Tibial nerve (tissue), 4 donors: ENCODE measurements around the gene SLC9A9. TPM values are rescaled to one million over a fixed set of nuclear protein-coding genes. Genes with fewer than 3 reads are reported as not detected.

Experiments used
- DNase-seq, 2 donors: peaks; one replicate each; pipeline ENCODE4 v3.0.0-alpha.2; 2019; ENCODE audit warnings: low spot score in 2 of 2
- H3K27ac ChIP-seq, 4 donors: fragments of 200-600 bp; sonication (generic) in 3 of 4; one replicate each; pipeline ENCODE4 v1.5.1; 2017 to 2019; ENCODE audit warnings: mild to moderate bottlenecking in 1 of 4
- H3K27me3 ChIP-seq, 2 donors: fragments of 200-600 bp; sonication (generic) in 1 of 2; one replicate each; pipeline versions ENCODE4 v1.5.1 to v1.6.0; 2017 to 2019
- H3K36me3 ChIP-seq, 3 donors: fragments of 200-600 bp; sonication (generic); one replicate each; pipeline ENCODE4 v1.5.1; 2018 to 2019
- H3K4me1 ChIP-seq, 4 donors: fragments of 200-600 bp; sonication (generic) in 3 of 4; one replicate each; pipeline ENCODE4 v1.5.1; 2017 to 2019
- H3K4me3 ChIP-seq, 4 donors: fragments of 200-600 bp; sonication (generic) in 3 of 4; one replicate each; pipeline ENCODE4 v1.5.1; 2017 to 2019; ENCODE audit warnings: mild to moderate bottlenecking in 1 of 4, moderate library complexity in 1 of 4
- H3K9me3 ChIP-seq, 4 donors: fragments of 200-600 bp; sonication (generic) in 3 of 4; one replicate each; pipeline ENCODE4 v1.5.1; 2017 to 2019
- EP300 ChIP-seq, 2 donors: sonication (generic); formaldehyde crosslinking; IDR thresholded peaks; one replicate each; pipeline ENCODE4 v1.6.1; 2017; ENCODE audit warnings: antibody characterized with exemption in 2 of 2, mild to moderate bottlenecking in 1 of 2
- POLR2A ChIP-seq, 2 donors: fragments of 450-650 bp; IDR thresholded peaks; one replicate each; pipeline ENCODE4 v1.6.1; 2017; ENCODE audit warnings: antibody characterized with exemption in 2 of 2, mild to moderate bottlenecking in 2 of 2, moderate library complexity in 2 of 2
- WGBS, 2 donors: methylation state at CpG; one replicate each; pipeline ENCODE4 v1.1.5; 2018; 5-methylcytosine and 5-hydroxymethylcytosine counted together
- total RNA-seq, 4 donors: library from RNA; depleted of rRNA; stranded (reverse); fragments of >200 nt; gene quantifications; one replicate each; pipeline ENCODE4 v1.1.0, GENCODE V29; 2016
- TF ChIP-seq, protein P1 (sequence below), 5 experiments: fragments of 200-600 bp in 3 of 5; fragments of 450-650 bp in 2 of 5; sonication (generic) in 3 of 5; IDR thresholded peaks; one replicate each; pipeline ENCODE4 v1.5.1; 2016 to 2019; ENCODE audit warnings: antibody characterized with exemption in 5 of 5, mild to moderate bottlenecking in 3 of 5, moderate library complexity in 2 of 5

Gene SLC9A9
- total RNA-seq, 4 donors from 2014 or later, result 7.6 to 11.1 (median 9.2) TPM

DNA sequence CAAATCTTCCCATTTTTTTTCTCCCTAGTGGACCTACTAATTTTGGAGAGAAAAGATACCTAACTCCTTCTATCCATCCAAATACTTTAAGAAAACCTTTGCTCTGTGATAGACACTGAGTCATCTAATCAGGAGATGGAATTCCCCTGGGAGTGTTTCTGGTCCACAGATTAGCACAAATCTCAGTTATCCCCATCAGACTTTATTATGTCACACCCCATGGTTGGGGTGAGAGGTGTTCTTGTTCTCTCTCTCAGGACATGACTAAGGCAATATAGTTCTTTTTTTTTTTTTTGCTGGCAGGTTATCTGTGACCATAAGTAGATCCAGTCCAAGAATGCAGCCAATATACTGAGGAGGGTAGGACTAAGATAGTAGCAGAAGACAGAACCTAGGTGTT lies 15.8 kb downstream of the SLC9A9 start:
- H3K9me3 ChIP-seq, result no peaks in the 10 kb centered on the region
- peaks cover 0 to 21% (median 5%) of the 10 kb centered on the region in 4 donors for H3K4me1 ChIP-seq
- no peak for TF ChIP-seq POLR2A (IDR thresholded peaks at IDR 0.05)
- TF ChIP-seq, protein P1, sequence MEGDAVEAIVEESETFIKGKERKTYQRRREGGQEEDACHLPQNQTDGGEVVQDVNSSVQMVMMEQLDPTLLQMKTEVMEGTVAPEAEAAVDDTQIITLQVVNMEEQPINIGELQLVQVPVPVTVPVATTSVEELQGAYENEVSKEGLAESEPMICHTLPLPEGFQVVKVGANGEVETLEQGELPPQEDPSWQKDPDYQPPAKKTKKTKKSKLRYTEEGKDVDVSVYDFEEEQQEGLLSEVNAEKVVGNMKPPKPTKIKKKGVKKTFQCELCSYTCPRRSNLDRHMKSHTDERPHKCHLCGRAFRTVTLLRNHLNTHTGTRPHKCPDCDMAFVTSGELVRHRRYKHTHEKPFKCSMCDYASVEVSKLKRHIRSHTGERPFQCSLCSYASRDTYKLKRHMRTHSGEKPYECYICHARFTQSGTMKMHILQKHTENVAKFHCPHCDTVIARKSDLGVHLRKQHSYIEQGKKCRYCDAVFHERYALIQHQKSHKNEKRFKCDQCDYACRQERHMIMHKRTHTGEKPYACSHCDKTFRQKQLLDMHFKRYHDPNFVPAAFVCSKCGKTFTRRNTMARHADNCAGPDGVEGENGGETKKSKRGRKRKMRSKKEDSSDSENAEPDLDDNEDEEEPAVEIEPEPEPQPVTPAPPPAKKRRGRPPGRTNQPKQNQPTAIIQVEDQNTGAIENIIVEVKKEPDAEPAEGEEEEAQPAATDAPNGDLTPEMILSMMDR (IDR thresholded peaks at IDR 0.05), result no peak
- TF ChIP-seq EP300 (IDR thresholded peaks at IDR 0.05), result no peak
- no peak overlapping the region for H3K4me3 ChIP-seq
- H3K36me3 ChIP-seq, result no peaks in the 10 kb centered on the region
- no peak overlapping the region for H3K27ac ChIP-seq
- no peaks in the 10 kb centered on the region for H3K27me3 ChIP-seq
- DNase-seq, result no peak

DNA sequence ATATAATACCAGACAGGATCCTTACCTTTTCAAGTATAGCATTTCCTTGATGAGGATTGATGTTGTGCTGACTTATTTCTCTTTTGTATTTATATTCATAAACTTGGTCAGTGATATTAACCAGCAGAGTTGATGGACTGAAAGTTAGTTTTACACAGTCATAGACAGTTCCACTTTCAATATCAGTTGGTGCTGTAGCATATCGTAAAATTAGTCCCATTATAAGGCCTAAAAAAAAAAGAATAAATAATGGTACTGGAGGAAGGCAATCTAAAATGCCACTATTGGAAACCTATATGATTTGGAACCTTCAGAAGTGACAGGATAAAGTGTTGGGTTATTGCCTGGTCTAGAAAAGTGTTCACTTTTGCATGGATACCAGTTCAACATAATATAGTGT lies 16.3 kb downstream of the SLC9A9 start:
- WGBS, 2 donors, result 81 to 88% methylated on average over 1 of the region's 1 CpG
- H3K27ac ChIP-seq, result peak overlapping the region in 1 of 4 donors; percentile 46

DNA sequence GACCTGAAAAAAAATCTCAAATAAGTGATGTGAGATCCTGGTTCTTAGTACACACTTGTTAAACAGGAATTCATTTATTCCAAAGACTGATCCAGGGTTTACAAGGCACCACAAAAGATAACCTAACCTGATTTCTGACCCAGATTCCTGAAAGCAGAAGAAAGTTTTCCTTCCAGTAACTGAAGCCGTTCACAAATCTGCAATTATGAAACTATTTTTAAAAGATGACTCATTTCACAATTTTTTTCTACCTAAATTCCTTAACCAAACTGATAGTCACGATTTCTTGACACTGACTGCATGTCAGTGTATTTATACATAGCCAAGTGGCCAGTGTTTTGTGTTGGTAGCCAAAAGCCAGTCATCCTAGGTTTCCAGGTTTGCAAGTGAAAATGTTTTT lies 17.1 kb downstream of the SLC9A9 start:
- Histone ChIP-seq H3K4me3 (no peak overlapping the region), H3K4me1 (peaks cover 0 to 21% (median 4%) of the 10 kb centered on the region in 4 donors), H3K27ac (peak overlapping the region in 2 of 4 donors; percentile 46 to 54), H3K9me3 (no peaks in the 10 kb centered on the region), H3K36me3 (no peaks in the 10 kb centered on the region), H3K27me3 (no peaks in the 10 kb centered on the region)
- TF ChIP-seq POLR2A (IDR thresholded peaks at IDR 0.05) (no peak), EP300 (IDR thresholded peaks at IDR 0.05) (peak in 1 of 2 donors; percentile 17)
- TF ChIP-seq, protein P1 (IDR thresholded peaks at IDR 0.05), result no peak
- DNase-seq, result no peak
- WGBS, 2 donors, result 10% methylated on average over 2 of the region's 2 CpGs

More for the DNA sequence above, 16.3 kb downstream of the SLC9A9 start:
- no peak for DNase-seq
- TF ChIP-seq POLR2A (IDR thresholded peaks at IDR 0.05), result no peak
- no peak for TF ChIP-seq EP300 (IDR thresholded peaks at IDR 0.05)
- TF ChIP-seq, protein P1 (IDR thresholded peaks at IDR 0.05), result no peak
- H3K27me3 ChIP-seq, result no peaks in the 10 kb centered on the region
- H3K4me1 ChIP-seq, result peaks cover 0 to 21% (median 5%) of the 10 kb centered on the region in 4 donors
- no peaks in the 10 kb centered on the region for H3K36me3 ChIP-seq
- no peaks in the 10 kb centered on the region for H3K9me3 ChIP-seq
- H3K4me3 ChIP-seq, result no peak overlapping the region

DNA sequence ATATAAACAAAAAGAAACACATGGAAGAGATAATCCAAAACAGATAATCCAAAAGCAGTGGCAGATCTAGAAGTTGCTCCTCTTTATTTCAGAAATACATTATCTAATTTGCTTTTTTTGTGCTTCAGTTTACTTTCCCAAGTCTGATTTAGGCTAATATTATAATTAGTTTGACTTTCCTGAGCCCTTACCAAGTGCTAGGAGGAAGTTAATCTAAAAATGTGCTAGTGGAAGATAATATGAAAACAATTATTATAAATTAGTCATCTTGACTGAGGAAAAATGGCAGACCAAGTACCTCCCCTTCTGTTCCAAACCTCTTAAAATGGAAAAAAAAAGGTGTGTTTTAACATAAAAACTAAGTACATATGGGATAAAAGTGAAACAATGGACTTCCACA lies 17.5 kb downstream of the SLC9A9 start:
- H3K4me3 ChIP-seq, result no peak overlapping the region
- H3K9me3 ChIP-seq, result no peaks in the 10 kb centered on the region
- no peak for DNase-seq
- no peaks in the 10 kb centered on the region for H3K36me3 ChIP-seq
- H3K27ac ChIP-seq, result peak overlapping the region in 2 of 4 donors; percentile 46 to 54
- peaks cover 0 to 21% (median 3%) of the 10 kb centered on the region in 4 donors for H3K4me1 ChIP-seq
- no peaks in the 10 kb centered on the region for H3K27me3 ChIP-seq
- TF ChIP-seq, protein P1 (IDR thresholded peaks at IDR 0.05), result no peak
- TF ChIP-seq EP300 (IDR thresholded peaks at IDR 0.05) (no peak), POLR2A (IDR thresholded peaks at IDR 0.05) (no peak)

DNA sequence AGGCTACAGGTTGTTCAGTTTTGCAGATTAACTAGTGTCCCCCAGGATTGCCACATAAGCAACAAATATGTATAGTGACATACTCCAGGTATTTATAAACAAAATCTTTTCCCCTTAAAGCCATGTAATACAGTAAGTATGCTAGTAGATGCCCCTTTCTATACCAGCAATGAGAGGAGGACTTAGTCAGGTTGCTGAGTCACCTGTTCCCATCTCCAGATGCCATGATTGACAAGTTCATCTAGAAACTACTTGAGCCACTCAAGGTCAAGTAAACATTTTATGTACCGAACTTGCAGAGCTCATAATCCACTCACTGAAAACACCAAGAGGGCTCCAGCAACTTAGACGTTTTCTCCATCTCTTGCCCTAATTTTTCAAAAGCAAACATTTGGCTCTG lies 18.2 kb downstream of the SLC9A9 start:
- Histone ChIP-seq H3K4me3 (no peak overlapping the region), H3K9me3 (no peaks in the 10 kb centered on the region), H3K4me1 (peaks cover 0 to 21% (median 3%) of the 10 kb centered on the region in 4 donors), H3K27ac (no peak overlapping the region), H3K27me3 (no peaks in the 10 kb centered on the region), H3K36me3 (no peaks in the 10 kb centered on the region)
- no peak for DNase-seq
- TF ChIP-seq POLR2A (IDR thresholded peaks at IDR 0.05), result no peak
- TF ChIP-seq EP300 (IDR thresholded peaks at IDR 0.05), result no peak
- TF ChIP-seq, protein P1 (IDR thresholded peaks at IDR 0.05), result no peak
- WGBS, 2 donors, result 58 to 72% methylated on average over 2 of the region's 2 CpGs
